ENCODE data around the gene LRP11.
"Not testable (repeated sequence)": the region's sequence is repeated elsewhere in the genome, so short reads cannot be mapped to it uniquely, and the experiment has no call there.

The LRP11 gene

DNA sequence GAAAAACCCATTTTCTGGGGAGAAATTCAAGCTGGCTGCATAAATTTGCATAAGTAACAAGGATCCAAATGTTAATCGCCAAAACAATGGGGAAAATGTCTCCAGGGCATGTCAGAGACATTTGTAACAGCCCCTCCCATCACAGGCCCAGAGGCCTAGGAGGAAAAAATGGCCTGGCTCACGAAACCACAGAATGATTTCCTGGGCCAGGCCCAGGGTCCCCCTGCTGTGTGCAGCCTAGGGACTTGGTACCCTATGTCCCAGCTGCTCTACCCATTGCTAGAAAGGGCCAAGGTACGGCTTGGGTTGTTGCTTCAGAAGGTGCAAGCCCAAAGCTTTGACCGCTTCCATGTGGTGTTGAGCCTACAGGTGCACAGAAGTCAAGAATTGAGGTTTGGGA lies 44.3 kb upstream of the LRP11 start:
- H3K36me3 ChIP-seq (ENCODE audit: control insufficient read depth in 2 of 2, insufficient read depth in 1 of 2, low read length in 2 of 2); H3K9me3 ChIP-seq (ENCODE audit: control insufficient read depth, insufficient read depth, low read depth, low read length); CTCF ChIA-PET; H3K4me3 ChIP-seq (ENCODE audit: low read depth, low read length); H3K27ac ChIP-seq (ENCODE audit: extremely low read depth, low read depth, low read length); POLR2A ChIA-PET; H3K4me1 ChIP-seq (ENCODE audit: control insufficient read depth, insufficient read depth, low read length): not testable (repeated sequence)
- peak; percentile 99 for TF ChIP-seq ZNF585B (tag by site-specific recombination; IDR thresholded peaks at IDR 0.05)
- TF ChIP-seq TRIM28 (IDR thresholded peaks at IDR 0.05; ENCODE audit: borderline replicate concordance, low read length) = peak; percentile 77; the same call in 1 of the 2 replicates
- peak; percentile 87 for TF ChIP-seq SETDB1 (IDR thresholded peaks at IDR 0.05; ENCODE audit: insufficient read length, low read length)
- TF ChIP-seq ZNF610 (tag by site-specific recombination; IDR thresholded peaks at IDR 0.05; ENCODE audit: borderline replicate concordance) = 0 out of 2 replicates have a peak, but pooled peaks have one; percentile 22

DNA sequence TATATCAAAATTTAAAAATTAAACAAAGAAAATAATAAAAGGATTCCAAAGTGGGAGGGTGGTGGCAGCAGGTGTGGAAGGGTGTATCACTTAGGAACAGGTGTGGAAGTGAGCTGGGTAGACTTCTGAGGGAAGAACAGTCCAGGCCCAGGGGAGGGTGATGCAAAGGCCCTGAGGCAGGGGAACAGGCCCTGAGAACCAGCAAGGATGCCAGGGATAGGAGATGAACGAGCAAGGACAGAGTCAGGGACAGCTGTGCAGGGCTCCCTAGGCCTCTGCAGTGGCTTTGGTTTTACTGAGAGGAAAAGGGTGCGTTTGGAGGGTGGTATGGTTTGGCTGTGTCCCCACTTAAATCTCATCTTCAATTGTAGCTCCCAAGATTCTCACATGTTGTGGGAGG lies 43.2 kb upstream of the LRP11 start:
- no peak overlapping the region for H3K4me3 ChIP-seq (ENCODE audit: low read depth, low read length)
- no peaks in the 10 kb centered on the region for H3K36me3 ChIP-seq (ENCODE audit: control insufficient read depth in 2 of 2, insufficient read depth in 1 of 2, low read length in 2 of 2)
- TF ChIP-seq ZNF621 (tag by site-specific recombination; IDR thresholded peaks at IDR 0.05) = no peak
- TF ChIP-seq ZNF623 (tag by site-specific recombination; IDR thresholded peaks at IDR 0.05) = peak; percentile 81
- H3K9me3 ChIP-seq (ENCODE audit: control insufficient read depth, insufficient read depth, low read depth, low read length) = no peaks in the 10 kb centered on the region
- ChIA-PET CTCF (no interaction called here), POLR2A (no interaction called here)
- no peak overlapping the region for H3K27ac ChIP-seq (ENCODE audit: extremely low read depth, low read depth, low read length)
- no peaks in the 10 kb centered on the region for H3K4me1 ChIP-seq (ENCODE audit: control insufficient read depth, insufficient read depth, low read length)

DNA sequence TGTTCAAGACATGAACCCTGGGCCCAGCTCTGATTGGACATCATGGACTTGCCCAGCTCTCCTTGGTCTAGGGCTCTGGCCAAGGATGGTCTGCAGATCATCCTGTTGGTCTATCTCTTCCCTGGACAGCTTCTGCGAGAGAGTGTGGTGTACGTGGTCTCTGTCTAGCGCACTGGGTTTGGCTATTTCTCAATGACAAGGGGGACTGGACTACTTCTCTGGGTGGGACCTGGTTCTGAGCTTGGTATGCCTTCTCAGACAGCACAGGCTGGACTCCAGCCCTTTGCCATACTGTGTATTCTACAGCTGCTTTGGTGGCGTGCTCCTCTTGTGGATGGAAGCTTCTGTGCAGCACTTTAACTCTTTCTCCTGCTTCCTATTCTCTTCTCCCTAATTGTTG lies 42.2 kb upstream of the LRP11 start:
- CTCF ChIA-PET = interaction anchor here (3.7 kb wide), 1 partner anchor 71 kb away, joined by 19 read pairs; no protein-coding TSS in a partner anchor

More for the DNA sequence above, 42.2 kb upstream of the LRP11 start:
- H3K9me3 ChIP-seq (ENCODE audit: control insufficient read depth, insufficient read depth, low read depth, low read length) = no peaks in the 10 kb centered on the region
- H3K4me1 ChIP-seq (ENCODE audit: control insufficient read depth, insufficient read depth, low read length) = no peaks in the 10 kb centered on the region
- POLR2A ChIA-PET = no interaction called here
- TF ChIP-seq GLIS1 (tag by site-specific recombination; IDR thresholded peaks at IDR 0.05) = no peak
- TF ChIP-seq, protein P1, sequence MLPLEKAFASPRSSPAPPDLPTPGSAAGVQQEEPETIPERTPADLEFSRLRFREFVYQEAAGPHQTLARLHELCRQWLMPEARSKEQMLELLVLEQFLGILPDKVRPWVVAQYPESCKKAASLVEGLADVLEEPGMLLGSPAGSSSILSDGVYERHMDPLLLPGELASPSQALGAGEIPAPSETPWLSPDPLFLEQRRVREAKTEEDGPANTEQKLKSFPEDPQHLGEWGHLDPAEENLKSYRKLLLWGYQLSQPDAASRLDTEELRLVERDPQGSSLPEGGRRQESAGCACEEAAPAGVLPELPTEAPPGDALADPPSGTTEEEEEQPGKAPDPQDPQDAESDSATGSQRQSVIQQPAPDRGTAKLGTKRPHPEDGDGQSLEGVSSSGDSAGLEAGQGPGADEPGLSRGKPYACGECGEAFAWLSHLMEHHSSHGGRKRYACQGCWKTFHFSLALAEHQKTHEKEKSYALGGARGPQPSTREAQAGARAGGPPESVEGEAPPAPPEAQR (tag by site-specific recombination; IDR thresholded peaks at IDR 0.05) = no peak
- no peak for TF ChIP-seq ZNF670 (tag by site-specific recombination; IDR thresholded peaks at IDR 0.05; ENCODE audit: low read depth)
- TF ChIP-seq, protein P2, sequence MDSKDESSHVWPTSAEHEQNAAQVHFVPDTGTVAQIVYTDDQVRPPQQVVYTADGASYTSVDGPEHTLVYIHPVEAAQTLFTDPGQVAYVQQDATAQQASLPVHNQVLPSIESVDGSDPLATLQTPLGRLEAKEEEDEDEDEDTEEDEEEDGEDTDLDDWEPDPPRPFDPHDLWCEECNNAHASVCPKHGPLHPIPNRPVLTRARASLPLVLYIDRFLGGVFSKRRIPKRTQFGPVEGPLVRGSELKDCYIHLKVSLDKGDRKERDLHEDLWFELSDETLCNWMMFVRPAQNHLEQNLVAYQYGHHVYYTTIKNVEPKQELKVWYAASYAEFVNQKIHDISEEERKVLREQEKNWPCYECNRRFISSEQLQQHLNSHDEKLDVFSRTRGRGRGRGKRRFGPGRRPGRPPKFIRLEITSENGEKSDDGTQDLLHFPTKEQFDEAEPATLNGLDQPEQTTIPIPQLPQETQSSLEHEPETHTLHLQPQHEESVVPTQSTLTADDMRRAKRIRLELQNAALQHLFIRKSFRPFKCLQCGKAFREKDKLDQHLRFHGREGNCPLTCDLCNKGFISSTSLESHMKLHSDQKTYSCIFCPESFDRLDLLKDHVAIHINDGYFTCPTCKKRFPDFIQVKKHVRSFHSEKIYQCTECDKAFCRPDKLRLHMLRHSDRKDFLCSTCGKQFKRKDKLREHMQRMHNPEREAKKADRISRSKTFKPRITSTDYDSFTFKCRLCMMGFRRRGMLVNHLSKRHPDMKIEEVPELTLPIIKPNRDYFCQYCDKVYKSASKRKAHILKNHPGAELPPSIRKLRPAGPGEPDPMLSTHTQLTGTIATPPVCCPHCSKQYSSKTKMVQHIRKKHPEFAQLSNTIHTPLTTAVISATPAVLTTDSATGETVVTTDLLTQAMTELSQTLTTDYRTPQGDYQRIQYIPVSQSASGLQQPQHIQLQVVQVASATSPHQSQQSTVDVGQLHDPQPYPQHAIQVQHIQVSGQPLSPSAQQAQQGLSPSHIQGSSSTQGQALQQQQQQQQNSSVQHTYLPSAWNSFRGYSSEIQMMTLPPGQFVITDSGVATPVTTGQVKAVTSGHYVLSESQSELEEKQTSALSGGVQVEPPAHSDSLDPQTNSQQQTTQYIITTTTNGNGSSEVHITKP (tag by site-specific recombination; IDR thresholded peaks at IDR 0.05) = no peak
- no peak for TF ChIP-seq ZNF350 (tag by site-specific recombination; IDR thresholded peaks at IDR 0.05)
- TF ChIP-seq ZNF707 (tag by site-specific recombination; IDR thresholded peaks at IDR 0.05) = no peak
- TF ChIP-seq REPIN1 (tag by site-specific recombination; IDR thresholded peaks at IDR 0.05; ENCODE audit: low read depth) = no peak
- TF ChIP-seq ZNF571 (tag by site-specific recombination; IDR thresholded peaks at IDR 0.05) = no peak
- TF ChIP-seq, protein P3, sequence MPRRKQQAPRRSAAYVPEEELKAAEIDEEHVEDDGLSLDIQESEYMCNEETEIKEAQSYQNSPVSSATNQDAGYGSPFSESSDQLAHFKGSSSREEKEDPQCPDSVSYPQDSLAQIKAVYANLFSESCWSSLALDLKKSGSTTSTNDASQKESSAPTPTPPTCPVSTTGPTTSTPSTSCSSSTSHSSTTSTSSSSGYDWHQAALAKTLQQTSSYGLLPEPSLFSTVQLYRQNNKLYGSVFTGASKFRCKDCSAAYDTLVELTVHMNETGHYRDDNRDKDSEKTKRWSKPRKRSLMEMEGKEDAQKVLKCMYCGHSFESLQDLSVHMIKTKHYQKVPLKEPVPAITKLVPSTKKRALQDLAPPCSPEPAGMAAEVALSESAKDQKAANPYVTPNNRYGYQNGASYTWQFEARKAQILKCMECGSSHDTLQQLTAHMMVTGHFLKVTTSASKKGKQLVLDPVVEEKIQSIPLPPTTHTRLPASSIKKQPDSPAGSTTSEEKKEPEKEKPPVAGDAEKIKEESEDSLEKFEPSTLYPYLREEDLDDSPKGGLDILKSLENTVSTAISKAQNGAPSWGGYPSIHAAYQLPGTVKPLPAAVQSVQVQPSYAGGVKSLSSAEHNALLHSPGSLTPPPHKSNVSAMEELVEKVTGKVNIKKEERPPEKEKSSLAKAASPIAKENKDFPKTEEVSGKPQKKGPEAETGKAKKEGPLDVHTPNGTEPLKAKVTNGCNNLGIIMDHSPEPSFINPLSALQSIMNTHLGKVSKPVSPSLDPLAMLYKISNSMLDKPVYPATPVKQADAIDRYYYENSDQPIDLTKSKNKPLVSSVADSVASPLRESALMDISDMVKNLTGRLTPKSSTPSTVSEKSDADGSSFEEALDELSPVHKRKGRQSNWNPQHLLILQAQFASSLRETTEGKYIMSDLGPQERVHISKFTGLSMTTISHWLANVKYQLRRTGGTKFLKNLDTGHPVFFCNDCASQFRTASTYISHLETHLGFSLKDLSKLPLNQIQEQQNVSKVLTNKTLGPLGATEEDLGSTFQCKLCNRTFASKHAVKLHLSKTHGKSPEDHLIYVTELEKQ (tag by site-specific recombination; IDR thresholded peaks at IDR 0.05; ENCODE audit: borderline replicate concordance) = no peak
- no peak for TF ChIP-seq ZNF169 (tag by site-specific recombination; IDR thresholded peaks at IDR 0.05)
- no peak for TF ChIP-seq ZNF391 (tag by site-specific recombination; IDR thresholded peaks at IDR 0.05; ENCODE audit: borderline replicate concordance, low read depth)
- no peak overlapping the region for H3K27ac ChIP-seq (ENCODE audit: extremely low read depth, low read depth, low read length)
- H3K36me3 ChIP-seq (ENCODE audit: control insufficient read depth in 2 of 2, insufficient read depth in 1 of 2, low read length in 2 of 2) = no peaks in the 10 kb centered on the region
- H3K4me3 ChIP-seq (ENCODE audit: low read depth, low read length) = no peak overlapping the region

Measured in HEK293 (cell line).